ELR (cell line): ENCODE measurements around the gene ZNF77.
"Not testable (repeated sequence)": the region's sequence is repeated elsewhere in the genome, so short reads cannot be mapped to it uniquely, and the experiment has no call there.

Experiments
- DNase-seq: peaks from one replicate; pipeline ENCODE4 v3.0.0-alpha.2; 2015; ENCODE audit warnings: low read depth

Gene ZNF77

DNA sequence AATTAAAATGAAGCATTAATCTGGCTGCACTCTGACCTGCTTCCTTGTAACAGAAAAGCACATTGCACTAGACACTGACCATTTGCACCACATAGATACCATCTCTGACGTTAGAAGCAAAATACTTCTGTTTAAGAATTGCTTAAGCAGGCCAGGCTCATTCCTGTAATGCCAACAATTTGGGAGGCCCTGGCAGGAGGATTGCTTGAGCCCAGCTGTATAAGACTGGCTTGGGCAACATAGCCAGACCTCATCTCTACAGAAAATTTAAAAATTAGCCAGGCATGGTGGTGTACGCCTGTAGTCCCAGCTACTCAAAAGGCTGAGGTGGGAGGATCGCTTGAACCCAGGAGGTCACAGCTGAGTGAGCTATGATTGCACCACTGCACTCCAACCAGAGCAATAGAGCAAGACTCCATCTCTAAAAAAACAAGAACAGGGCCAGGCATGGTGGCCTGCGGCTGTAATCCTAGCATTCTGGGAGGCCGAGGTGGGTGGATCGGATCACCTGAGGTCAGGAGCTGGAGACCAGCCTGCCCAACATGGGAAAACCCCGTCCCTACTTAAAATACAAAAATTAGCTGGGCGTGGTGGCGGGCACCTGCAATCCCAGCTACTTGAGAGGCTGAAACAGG lies 25.5 kb upstream of the ZNF77 start:
- DNase-seq, result no peak

DNA sequence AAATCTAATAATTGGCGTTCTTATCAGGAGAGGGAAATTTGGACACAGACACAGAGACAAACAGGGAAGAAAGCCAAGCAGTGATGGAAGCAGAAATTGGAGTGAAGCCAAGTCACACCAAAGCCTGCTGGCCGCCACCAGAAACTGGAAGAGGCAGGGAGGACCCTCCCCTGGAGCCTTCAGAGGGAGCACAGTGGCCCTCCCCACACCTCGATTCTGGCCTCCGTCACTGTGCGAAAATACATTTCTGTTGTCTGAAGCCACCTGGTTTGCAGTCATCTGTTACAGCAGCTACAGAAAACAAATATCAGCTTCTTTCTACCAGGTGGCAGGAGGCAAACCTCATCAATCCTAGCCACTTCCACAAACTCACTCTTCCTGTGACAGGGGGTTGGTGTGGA lies 24.3 kb upstream of the ZNF77 start:
- DNase-seq, result no peak

DNA sequence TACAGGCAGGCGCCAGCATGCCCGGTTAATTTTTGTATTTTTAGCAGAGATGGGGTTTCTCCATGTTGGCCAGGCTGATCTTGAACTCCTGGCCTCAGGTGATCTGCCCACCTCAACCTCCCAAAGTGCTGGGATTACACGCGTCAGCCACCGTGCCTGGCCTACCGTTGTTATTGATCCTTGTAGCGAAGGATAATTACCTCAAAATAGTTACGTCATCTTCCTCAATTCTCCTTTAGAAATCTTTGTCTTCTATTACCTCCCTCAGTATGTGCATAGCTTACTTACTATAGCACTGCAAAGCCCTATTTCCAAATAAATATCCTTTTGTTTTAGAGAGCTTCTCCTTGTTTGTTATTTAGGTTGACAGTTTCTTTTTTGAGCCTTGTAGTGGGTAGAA lies 23.2 kb upstream of the ZNF77 start:
- DNase-seq, result no peak

DNA sequence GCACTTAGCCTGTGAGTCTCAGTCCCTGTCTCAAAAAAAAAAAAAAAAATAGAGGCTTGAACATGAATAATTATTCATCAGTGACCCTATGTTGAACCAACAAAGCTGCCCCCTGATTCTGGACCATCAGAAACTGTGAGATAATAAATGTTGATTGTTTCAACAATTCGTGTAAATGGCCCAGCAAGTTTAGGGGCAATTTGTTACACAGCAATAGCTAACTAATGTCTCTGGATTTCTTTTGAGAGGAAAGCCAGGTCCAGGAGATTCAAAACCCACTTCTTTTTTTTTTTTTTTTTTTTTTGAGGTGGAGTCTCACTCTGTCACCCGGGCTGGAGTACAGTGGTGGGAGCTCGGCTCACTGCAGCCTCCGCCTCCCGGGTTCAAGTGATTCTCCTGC lies 20.1 kb upstream of the ZNF77 start:
- DNase-seq, result no peak

DNA sequence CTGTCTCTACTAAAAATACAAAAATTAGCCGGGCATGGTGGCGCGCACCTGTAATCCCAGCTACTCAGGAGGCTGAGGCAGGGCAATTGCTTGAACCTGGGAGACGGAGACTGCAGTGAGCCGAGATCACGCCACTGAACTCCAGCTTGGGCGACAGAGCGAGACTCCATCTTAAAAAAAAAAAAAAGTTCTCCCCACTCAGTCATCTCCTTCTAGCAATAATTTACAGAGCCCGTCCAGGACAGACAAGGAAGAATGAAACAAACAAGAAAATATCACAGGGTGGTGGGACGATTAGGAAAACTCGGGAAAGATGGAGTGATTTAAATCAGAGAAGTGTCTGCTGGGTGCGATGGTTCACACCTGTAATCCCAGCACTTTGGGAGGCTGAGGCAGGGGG lies 18.9 kb upstream of the ZNF77 start:
- DNase-seq, result not testable (repeated sequence)

DNA sequence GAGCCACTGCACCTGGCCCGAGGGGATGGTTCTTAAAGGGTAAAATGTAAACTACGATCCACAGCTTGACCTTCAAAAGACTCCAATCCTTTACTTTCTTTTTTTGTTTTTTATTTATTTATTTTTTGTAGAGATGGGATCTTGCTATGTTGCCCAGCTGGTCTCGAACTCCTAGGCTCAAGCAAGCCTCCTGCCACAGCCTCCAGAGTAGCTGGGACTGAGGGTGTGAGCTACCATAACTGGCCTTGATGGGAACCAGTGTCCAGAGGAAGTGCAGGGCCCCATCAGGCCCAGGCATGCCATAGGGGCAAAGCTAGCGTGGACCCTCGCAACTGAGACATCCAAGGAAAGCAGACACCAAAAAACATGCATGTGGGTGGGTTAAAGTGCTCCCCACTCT lies 18.4 kb upstream of the ZNF77 start:
- DNase-seq, result no peak

DNA sequence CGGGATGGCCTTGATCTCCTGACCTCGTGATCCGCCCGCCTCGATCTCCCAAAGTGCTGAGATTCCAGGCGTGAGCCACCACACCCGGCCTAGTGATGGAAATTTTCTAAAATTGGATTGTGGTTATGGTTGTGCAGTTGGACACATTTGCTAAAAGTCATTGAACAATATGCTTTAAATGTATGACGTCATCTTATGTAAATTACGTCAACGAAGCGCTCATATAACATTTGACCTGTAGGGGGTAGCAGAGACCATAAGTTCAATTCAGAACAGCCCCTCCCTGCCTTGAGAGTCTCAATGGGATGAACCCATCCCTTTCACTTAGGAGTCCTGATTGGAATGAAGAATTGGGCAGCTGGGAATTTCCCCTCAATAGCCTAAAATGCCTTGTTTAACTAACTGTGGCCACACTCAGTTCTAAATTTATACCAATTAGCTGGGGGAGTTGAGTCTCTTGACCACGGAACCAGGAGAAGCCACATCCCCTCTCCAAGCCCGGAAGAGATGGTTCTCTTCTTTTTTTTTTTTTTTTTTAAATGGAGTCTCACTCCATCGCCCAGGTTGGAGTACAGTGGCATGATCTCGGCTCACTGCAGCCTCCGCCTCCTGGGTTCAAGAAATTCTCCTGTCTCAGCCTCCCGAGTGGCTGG lies 17.4 kb upstream of the ZNF77 start:
- peak; percentile 86 for DNase-seq

DNA sequence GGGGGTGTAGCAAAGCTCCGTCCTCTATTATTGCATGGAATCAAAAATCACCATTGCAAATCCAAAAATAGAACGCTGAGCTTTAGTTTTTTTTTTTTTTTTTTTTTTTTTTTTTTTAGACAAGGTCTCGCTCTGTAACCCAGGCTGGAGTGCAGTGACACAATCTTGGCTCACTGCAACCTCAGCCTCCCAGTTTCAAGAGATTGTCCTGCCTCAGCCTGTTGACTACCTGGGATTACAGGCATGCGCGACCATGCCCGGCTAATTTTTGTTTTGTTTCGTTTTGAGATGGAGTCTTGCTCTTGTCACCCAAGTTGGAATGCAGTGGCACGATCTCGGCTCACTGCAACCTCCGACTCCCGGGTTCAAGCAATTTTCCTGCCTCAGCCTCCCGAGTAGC lies 15.3 kb upstream of the ZNF77 start:
- no peak for DNase-seq

DNA sequence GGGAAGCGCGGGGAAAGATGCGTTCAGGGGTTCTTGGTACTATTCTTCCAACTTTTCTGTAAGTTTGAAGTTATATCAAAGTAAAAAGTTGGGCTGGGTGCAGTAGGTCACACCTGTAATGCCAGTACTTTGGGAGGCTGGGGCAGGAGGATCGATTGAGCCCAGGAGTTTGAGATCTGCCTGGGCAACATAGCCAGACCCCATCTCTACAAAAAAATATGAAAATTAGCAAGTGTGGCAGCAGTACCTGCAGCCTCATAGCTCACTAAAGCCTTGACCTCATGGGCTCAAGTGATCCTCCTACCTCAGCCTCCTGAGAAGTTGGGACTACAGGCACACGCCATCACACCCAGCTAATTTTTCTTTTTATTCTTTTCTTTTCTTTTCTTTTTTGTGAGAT lies 12.4 kb upstream of the ZNF77 start:
- DNase-seq, result no peak

DNA sequence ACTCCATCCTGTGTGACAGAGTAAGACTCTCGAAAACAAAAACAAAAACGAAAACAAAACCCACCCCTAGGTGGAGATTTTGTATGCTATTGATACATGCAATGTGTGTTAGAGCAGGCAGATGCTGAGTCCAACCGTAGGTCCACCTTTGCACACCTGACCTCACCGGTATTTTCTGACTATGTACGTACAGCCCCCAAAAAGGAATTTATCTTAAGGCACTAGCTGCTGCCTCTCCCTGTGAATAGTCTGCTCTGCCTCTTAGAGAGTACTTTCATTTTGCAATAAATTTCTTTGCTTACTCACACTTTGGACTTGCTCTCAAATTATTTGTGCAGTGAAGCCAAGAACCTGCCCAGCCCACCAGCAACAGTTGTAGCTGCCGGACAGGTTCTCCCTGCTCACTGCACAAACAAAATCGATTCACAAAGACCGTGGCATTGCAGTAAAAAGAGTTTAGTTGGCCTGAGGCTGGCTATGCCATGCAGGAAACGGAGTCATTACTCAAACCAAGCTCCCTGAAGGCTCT lies 8.2 kb upstream of the ZNF77 start:
- DNase-seq, result no peak

DNA sequence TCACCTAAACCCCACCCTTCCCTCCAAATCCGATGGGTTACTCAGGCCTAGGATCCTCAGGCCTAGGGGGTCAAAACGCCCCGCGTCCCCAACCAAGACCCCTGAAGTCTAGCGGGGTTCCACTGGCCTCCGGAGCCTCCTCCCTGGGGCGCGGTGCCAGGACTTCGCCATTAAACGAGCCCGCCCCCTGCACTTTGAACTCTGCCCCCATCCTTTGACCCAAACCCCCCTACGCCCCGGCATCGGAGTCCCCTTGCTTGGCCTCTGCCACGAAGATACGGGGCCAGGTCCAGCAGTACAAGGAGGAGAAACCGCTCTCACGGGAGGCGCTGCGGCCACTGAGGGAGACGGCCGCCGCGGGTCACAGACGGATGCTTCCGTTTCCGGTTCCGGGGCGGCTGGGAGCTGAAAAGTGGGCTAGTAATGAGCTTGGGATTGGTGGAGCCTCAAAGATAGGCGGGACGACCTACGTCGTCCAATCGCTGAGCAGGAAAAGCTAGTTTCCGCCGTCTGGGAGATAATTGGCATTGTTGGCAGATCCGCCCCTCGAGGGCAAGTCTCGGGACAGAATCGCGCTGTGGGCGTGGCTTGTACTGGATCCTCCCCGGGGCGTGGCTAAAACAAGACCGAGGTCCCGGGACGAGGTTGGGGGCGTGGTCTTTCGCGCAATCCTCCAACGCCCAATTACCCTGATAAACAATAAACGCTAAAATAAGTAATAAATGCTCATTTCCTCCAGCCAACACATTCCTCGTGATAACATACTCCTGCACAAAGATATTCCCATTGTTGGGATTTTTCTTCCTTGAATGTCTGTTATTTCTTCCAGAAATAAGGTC lies 5.7 kb upstream of the ZNF77 start:
- DNase-seq, result peak; percentile 100

DNA sequence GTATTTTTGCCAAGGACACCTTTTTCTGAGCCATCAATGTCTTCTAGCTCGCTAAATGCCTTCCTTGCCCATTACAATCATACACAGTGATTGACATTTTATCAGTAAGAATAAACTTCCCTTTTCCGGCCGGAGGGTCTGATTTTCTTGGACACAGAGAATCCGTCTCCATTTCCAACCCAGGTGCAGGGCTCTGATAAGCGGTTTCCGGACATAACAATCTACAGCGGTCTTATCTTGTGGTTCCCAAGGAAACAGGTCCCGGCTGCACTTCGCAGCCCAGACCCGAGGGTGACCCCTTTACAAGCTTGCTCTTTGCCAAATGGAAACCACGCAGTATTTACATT lies 5.1 kb upstream of the ZNF77 start:
- DNase-seq, result peak; percentile 43

DNA sequence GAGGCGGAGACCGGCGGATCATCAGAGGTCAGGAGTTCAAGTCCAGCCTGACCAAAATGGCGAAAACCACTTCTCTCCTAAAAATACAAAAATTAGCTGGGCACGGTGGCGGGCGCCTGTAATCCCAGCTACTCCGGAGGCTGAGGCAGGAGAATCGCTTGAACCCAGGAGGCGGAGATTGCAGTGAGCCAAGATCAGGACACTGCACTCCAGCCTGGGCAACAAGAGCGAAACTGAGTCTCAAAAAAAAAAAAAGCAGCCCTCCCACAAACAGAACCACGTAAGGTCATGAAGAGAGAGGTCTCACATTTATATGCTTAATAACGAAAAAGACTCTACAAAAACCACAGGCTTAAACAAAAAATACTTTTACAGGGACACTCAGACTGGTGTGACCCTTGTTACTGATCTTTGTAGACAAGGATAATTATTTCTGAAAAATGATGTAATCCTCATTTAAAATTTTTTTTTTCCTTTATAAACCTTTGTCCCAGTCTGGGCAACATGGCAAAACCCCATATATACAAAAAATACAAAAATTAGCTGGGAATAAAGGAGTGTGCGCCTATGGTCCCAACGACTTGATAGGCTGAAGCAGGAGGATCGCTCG lies 909 bp upstream of the ZNF77 start:
- DNase-seq, result no peak

DNA sequence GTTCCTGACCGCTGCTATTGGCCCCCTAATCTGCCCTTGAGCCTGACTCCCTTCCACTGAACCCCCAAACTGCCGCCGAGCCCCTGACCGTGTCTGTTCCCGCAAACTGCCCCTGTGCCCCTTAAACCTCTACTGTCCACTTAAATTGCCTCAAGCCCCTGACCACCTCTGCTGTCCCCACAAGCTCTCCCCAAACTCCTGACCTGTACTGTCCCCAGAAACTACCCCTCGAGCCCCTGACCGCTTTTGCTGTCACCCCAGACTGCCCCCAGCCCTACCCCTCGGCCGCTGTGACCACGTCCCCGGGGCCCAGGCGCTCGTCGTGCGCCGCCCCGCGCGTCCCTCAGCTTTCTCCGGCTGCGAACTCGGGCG lies 382 bp downstream of the ZNF77 start:
- DNase-seq, result no peak

DNA sequence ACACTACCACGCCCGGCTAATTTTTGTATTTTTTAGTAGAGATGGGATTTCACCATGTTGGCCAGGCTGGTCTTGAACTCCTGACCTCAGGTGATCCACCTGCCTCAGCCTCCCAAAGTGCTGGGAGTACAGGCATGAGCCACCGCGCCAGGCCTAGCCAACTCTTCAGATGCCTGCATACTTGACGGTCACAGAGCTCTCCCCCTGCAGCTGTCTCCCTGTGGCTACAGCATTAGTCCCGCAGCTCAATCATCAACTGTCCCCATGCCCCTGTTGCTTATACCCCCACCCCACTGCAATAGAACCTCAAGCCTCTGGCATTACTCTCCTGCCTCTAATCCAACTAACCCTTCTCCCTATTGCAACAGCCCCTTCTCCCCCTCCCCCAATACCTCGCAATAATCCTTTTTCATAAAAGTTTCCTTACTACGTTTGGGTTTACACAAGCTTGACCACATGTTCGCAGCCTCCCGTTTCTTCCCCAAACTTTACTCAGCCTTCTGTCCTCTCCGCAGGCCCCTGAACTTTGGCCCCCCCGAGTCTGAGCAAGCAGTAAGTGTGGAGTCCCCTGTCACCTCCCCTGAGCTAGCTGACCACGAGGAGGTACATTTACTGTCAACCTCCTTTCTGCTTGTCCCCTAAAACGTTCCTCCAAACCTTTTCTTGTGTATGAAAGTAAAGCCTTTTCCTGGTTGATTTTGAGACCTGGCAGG lies 1.7 kb downstream of the ZNF77 start:
- no peak for DNase-seq

DNA sequence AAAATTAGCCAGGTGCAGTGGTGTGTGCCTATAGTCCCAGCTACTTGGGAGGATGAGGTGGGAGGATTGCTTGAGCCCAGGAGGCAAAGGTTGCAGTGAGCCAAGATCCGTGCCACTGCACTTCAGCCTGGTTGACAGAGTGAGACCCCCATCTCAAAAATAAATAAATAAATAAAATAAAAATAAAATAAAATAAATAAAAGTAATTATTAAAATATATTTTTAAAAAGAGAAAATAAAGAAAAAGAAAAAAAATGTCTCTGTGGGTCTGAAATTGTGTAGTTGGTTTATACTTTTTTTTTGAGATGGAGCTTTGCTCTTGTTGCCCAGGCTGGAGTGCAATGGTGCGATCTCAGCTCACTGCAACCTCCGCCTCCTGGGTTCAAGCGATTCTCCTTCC lies 8.9 kb downstream of the ZNF77 start:
- not testable (repeated sequence) for DNase-seq

DNA sequence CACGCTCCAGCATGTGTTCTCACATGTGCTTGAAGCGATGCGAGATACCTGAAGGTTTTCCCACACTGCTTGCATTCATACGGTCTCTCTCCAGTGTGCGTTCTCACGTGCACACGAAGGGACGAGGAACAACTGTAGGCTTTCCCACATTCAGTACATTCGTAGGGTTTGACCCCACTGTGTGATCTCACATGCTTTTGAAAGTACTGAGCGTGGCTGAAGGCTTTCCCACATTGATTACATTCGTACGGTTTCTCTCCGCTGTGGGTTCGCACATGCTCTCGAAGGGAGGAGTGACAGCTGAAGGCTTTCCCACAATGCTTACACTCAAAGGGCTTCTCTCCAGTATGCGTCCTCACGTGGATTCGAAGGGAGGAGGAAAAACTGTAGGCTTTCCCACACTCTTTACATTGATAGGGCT lies 11.3 kb downstream of the ZNF77 start:
- no peak for DNase-seq

DNA sequence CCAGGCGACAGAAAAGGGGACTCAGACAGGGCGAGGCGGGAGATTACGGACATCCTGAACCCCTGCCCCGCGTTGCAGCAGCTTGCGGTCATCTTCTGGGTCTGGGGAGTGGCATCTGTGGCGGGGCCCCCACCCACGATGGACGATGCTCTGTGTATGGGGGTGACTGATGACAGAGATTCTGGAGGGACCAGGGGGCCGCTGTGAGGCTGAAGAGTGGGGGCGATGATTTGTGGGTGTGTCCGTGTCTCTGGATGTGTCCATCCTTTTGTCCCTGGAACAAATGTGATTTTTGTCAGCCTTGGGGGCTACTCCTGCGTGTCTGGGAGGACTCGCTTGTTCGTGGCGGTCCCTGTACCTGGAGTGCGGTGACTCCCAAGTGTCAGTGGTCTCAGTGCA lies 17.7 kb downstream of the ZNF77 start:
- no peak for DNase-seq

DNA sequence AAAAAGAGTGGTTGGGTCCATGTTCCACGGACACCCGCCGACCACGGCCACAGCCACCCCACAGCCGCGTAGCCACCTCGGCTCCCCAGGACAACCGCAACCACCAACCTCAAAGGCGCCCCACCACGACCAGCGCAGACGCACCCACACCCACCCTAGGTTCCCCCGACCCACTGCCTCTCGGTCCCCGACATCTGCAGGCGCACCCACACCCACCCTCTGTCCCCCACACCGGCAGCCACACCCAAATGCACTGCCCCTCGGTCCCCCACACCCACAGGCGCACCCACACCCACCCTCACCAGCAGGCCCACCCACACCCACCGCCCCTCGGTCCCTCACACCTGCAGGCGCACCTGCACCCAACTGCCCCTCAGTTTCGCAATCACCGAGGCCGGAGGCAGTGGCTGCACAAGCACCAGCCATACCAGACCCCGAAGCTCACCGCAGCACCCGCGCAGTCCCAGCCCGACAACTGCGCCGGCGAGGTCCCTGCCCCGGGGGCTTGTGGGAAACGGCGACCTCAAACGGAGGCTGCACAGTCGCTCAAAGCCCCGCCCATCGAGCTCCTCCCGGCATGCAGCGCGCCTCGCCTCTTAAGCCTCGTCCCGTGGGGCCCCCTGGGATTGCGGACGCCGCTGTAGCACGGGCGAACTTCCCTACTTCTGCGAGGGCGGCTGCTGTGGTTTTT lies 18.3 kb downstream of the ZNF77 start:
- DNase-seq, result no peak

DNA sequence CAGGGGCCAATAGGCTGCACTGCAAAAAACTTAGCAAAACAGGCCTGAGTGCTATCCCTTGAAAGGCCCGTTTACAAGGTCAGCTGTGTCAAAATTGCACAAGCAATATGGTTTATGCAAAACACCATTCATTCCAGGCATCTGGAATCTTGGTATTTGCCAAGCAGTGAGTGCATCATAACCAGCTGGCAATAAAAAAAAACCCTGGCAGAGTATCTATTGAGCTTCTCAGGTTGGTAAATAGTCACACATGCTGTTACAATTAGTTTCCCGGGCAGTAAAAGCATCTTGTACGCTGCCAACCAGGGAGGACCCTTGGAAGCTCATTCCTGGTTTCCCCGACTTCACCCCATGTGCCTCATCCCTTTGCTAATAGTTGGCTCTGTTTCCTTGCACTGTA lies 21.3 kb downstream of the ZNF77 start:
- peak; percentile 21 for DNase-seq

DNA sequence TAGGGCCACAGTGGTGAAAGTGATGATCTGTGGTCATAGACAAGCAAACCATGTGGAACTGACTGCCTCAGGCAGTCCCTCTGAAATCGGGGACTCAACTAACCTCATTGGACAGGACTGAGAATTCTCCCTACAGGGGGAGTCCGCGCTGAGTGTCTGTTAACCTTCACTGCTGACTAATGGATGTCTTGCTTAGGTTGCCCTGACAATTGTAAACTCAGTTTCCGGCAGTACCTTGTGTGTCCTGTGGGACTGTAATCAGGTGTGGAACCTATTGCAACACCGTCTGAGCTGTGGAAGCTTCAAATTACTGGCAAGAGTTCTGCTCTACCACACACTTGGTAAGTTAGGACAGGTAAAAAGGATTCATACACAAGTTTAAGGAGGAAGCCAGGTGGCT lies 21.8 kb downstream of the ZNF77 start:
- peak; percentile 39 for DNase-seq
